Brain microvascular endothelial cell (primary cell): ENCODE measurements around the gene LCAT.

ENCODE experiments used
- DNase-seq: peaks from one replicate; pipeline ENCODE4 v3.0.0-alpha.2; 2020
- H3K27ac ChIP-seq: fragments of 250-450 bp; sonication (Bioruptor Pico); 2 replicates; pipeline ENCODE4 v1.5.1; 2020; ENCODE audit warnings: mild to moderate bottlenecking, moderate library complexity
- H3K27me3 ChIP-seq: fragments of 250-450 bp; sonication (Bioruptor Pico); replicated peaks from 2 replicates; pipeline ENCODE4 v1.5.1; 2020; ENCODE audit warnings: mild to moderate bottlenecking
- H3K36me3 ChIP-seq: fragments of 250-450 bp; sonication (Bioruptor Pico); replicated peaks from 2 replicates; pipeline ENCODE4 v1.5.1; 2020; ENCODE audit warnings: mild to moderate bottlenecking
- H3K4me3 ChIP-seq: 2 replicates; pipeline ENCODE4 v1.5.1; 2011; ENCODE audit warnings: low read depth, mild to moderate bottlenecking, control low read depth, low read length, moderate library complexity
- CTCF ChIP-seq: IDR thresholded peaks from 2 replicates; pipeline ENCODE4 v1.5.1; 2011; ENCODE audit warnings: low read depth, mild to moderate bottlenecking, moderate library complexity, low read length, control low read depth, inconsistent platforms; ENCODE audit errors: missing control alignments
- in situ Hi-C: cut with HindIII; loops from 2 replicates; pipeline ENCODE4 v1.10.0; 2017; ENCODE audit warnings: low sequenced_read_pairs, low pct_ligation_motif_present

LCAT gene

GRCh38 chr16:67961551-67961957, 17.6 kb upstream of the LCAT start:
- H3K36me3 ChIP-seq: peaks cover 68% of the 10 kb centered on the region
- no peak overlapping the region for H3K27ac ChIP-seq
- H3K4me3 ChIP-seq: no peak overlapping the region

GRCh38 chr16:67959536-67960329, 15.8 kb upstream of the LCAT start:
- no peak for TF ChIP-seq CTCF
- DNase-seq: no peak
- no peak overlapping the region for H3K4me3 ChIP-seq
- in situ Hi-C loops: no loop called here
- H3K36me3 ChIP-seq: peaks cover 85% of the 10 kb centered on the region
- H3K27ac ChIP-seq: peak overlapping the region; percentile 38
- H3K27me3 ChIP-seq: no peaks in the 10 kb centered on the region

More at GRCh38 chr16:67961551-67961957, 17.6 kb upstream of the LCAT start:
- in situ Hi-C loops: no loop called here
- no peaks in the 10 kb centered on the region for H3K27me3 ChIP-seq
- no peak for TF ChIP-seq CTCF
- DNase-seq: no peak

- TF ChIP-seq CTCF: no peak
- H3K27ac ChIP-seq: no peak overlapping the region
- no peaks in the 10 kb centered on the region for H3K27me3 ChIP-seq
- no peak for DNase-seq
- in situ Hi-C loops: no loop called here
- H3K36me3 ChIP-seq: peaks cover 92% of the 10 kb centered on the region
- no peak overlapping the region for H3K4me3 ChIP-seq
Observed at GRCh38 chr16:67957622-67958021, 13.7 kb upstream of the LCAT start.

GRCh38 chr16:67954421-67955196, 10.7 kb upstream of the LCAT start:
- TF ChIP-seq CTCF: no peak
- no peak overlapping the region for H3K4me3 ChIP-seq

GRCh38 chr16:67953641-67954375, 9.9 kb upstream of the LCAT start:
- peaks cover 92% of the 10 kb centered on the region for H3K36me3 ChIP-seq
- no peak overlapping the region for H3K27ac ChIP-seq
- DNase-seq: no peak
- in situ Hi-C loops: no loop called here
- H3K27me3 ChIP-seq: no peaks in the 10 kb centered on the region
- no peak overlapping the region for H3K4me3 ChIP-seq
- no peak for TF ChIP-seq CTCF

More at GRCh38 chr16:67954421-67955196, 10.7 kb upstream of the LCAT start:
- no peak for DNase-seq
- no peaks in the 10 kb centered on the region for H3K27me3 ChIP-seq
- peaks cover 94% of the 10 kb centered on the region for H3K36me3 ChIP-seq
- H3K27ac ChIP-seq: no peak overlapping the region
- in situ Hi-C loops: no loop called here
